G401.6 (cell line): ENCODE measurements around the gene CYGB.
"Not testable (repeated sequence)": the region's sequence is repeated elsewhere in the genome, so short reads cannot be mapped to it uniquely, and the experiment has no call there.

Experiments
- FAIRE-seq: peaks from 2 replicates; lab custom pipeline; 2012; peaks lifted over from hg19 to GRCh38; lab: Jason Lieb, UNC

CYGB gene

GRCh38 chr17:76538281-76538931 is 897 bp upstream of the CYGB start:
- FAIRE-seq, result no peak

GRCh38 chr17:76537288-76537577 is 276 bp downstream of the CYGB start:
- FAIRE-seq, result no peak

DNA sequence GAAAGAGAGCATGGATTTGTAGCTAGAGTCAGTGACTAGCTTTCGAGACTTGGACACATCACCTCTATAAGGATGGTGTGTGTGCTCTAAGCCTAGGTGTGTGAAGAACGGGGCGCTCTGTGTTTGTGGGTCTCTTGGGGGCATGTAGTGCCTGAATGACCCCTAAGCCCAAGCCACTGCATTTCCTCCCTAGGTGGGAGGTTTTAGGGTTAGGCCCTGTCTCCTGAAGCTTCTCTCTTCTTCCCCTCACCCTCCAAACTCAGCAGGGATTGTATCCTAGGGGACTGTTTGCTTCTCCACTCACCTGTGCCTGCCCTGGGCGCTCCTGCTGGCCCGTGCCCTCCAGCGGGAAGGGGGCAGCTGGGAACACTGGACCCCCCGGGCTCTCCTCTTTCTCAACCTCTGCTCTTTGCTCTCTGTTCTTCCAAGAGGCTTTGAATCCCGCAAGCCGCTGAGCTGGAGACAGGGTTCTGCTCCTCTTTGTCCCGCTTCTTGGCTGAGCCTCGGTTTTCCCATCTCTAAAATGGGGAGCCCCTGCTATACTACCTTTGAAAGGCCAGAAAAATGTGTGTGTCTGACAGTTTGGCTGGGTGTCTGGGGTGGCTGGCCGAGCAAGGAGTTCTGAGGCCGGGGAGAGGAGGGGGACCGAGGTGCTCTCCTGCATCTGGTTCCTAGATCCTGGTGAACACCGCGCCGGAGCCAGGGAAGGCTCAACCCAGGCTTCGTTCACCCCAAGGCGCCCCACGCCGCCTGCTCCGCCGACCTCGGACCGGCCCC is 810 bp downstream of the CYGB start:
- FAIRE-seq, result no peak

GRCh38 chr17:76535788-76536510 is 1.6 kb downstream of the CYGB start:
- FAIRE-seq, result no peak

- FAIRE-seq, result no peak
Observed at GRCh38 chr17:76534831-76535732, 2.4 kb downstream of the CYGB start.

DNA sequence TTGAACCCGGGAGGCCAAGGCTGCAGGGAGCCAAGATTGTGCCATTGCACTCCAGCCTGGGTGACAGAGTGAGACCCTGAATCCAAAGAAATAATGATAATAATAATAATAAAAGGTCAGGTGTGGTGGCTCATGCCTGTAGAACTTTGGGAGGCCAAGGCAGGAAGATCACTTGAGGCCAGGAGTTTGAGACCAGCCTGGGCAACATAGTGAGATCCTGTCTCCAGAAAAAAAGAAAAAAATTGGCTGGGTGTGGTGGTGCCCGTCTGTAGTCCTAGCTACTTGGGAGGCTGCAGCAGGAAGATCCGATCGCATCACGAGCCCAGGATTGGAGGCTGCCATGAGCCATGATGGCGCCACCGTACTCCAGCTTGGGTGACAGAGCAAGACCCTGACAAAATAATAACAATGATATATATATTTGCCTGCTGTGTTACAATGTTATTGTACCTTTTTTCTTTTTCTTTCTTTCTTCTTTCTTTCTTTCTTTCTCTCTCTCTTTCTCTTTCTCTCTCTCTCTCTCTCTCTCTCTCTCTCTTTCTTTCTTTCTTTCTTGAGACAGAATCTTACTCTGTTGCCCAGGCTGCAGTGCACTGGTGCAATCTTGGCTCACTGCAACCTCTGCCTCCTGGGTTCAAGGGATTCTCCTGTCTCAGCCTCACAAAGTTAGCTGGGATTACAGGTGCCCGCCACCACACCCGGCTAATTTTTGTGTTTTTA is 3.7 kb downstream of the CYGB start:
- not testable (repeated sequence) for FAIRE-seq

GRCh38 chr17:76532072-76532651 is 5.3 kb downstream of the CYGB start:
- no peak for FAIRE-seq

- no peak for FAIRE-seq
Observed at GRCh38 chr17:76531486-76532038, 5.9 kb downstream of the CYGB start.

GRCh38 chr17:76530811-76531485 is 6.6 kb downstream of the CYGB start:
- no peak for FAIRE-seq

- FAIRE-seq, result no peak
Observed at GRCh38 chr17:76530095-76530723, 7.3 kb downstream of the CYGB start.

GRCh38 chr17:76529224-76530094 is 8.1 kb downstream of the CYGB start:
- no peak for FAIRE-seq

- FAIRE-seq, result no peak
Observed at GRCh38 chr17:76528528-76529223, 8.8 kb downstream of the CYGB start.

GRCh38 chr17:76528156-76528527 is 9.4 kb downstream of the CYGB start:
- no peak for FAIRE-seq

DNA sequence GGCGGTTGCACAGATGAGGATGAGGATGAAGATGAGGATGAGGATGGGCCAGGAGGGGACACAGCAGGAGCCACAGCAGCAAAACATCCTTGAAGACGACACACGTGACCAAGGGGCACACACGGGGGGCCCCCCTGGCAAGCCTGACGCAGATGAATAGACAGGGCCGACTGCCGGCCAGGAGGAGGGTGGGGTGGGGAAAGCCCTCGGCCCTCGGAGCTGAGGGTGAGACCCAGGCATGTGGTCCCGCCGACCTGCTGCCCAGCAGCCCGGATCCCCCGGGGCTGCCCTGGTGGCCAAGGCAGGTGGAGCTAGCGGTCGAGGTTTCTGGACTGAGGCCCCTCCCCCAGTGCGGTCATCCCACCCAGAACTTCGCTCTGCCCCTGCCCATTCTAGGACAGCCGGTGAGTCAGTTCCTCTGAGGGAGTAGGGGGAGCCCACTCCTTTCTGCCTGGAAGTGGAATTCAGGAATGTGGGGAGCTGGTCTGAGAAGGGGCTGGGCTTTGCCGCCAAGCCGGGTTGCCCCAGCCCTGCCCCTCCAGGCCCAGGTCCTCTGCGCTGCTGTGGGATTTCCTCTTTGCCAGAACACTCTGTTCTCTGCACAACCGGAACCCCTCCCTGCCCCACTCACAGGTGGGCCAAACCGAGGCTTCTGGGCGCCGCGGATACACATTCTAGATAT is 9.9 kb downstream of the CYGB start:
- FAIRE-seq, result no peak

DNA sequence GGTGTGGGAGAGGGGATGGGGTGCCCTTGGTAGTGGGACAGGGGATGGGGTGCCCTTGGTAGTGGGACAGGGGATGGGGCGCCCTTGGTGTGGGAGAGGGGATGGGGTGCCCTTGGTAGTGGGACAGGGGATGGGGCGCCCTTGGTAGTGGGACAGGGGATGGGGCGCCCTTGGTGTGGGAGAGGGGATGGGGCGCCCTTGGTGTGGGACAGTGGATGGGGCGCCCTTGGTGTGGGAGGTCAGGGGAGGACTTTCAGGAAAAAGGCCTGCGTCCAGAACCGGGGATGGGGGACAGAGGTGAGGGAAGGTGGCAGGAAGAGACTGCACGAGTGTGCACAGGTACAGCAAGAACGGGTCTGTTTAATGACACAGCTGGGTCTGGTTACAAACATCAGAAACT is 10.5 kb downstream of the CYGB start:
- FAIRE-seq, result not testable (repeated sequence)

DNA sequence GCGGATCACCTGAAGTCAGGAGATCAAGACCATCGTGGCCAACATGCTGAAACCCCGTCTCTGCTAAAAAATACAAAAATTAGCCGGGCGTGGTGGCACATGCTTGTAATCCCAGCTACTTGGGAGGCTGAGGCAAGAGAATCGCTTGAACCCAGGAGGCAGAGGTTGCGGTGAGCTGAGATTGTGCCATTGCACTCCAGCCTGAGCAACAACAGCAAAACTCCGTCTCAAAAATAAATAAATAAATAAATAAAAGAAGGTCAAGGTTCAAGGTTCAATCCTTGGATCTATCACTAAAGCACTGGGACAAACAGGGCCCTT is 12.0 kb downstream of the CYGB start:
- FAIRE-seq, result not testable (repeated sequence)

GRCh38 chr17:76524598-76525512 is 12.7 kb downstream of the CYGB start:
- no peak for FAIRE-seq
